BJ (cell line): ENCODE measurements around the gene LRMDA. TPM values are rescaled to one million over a fixed set of nuclear protein-coding genes. Genes with fewer than 3 reads are reported as not detected.

Source experiments
- CTCF ChIA-PET: fragments of 350-600 bp; formaldehyde crosslinking; extraction: SDS; loops from one replicate; lab custom pipeline; 2021; ENCODE audit warnings: antibody characterized with exemption, inconsistent platforms; lab: Yijun Ruan, JAX
- POLR2A ChIA-PET: fragments of 300-600 bp; sonication (Branson Sonifier 250); formaldehyde crosslinking; extraction: SDS; loops from one replicate; lab custom pipeline; 2021; ENCODE audit warnings: antibody characterized with exemption; lab: Charles Lee
- DNase-seq: peaks from one replicate; pipeline ENCODE4 v3.0.0-alpha.2; 2011; ENCODE audit warnings: low read depth
- H3K27me3 ChIP-seq: 2 replicates; pipeline ENCODE4 v1.6.0; 2011; ENCODE audit warnings: low read length; ENCODE audit not compliant: control insufficient read depth, insufficient read depth
- H3K36me3 ChIP-seq: 2 replicates; pipeline ENCODE4 v1.5.1; 2011; ENCODE audit warnings: low read length; ENCODE audit not compliant: control insufficient read depth, insufficient read depth
- H3K4me3 ChIP-seq: 2 replicates; pipeline ENCODE4 v1.5.1; 2011; ENCODE audit warnings: low read depth, mild to moderate bottlenecking, control low read depth, low read length
- polyA plus RNA-seq: library from polyadenylated mRNA; depleted of rRNA; stranded (reverse); fragments of >200 nt; gene quantifications from 2 replicates; pipeline ENCODE4 v1.2.3, GENCODE V29; 2011
- TF ChIP-seq, protein P1 (sequence below): IDR thresholded peaks from 2 replicates; pipeline ENCODE4 v1.5.1; 2011; ENCODE audit warnings: low read depth, mild to moderate bottlenecking, control low read depth, inconsistent platforms, low read length, moderate library complexity; ENCODE audit not compliant: insufficient read depth

Gene LRMDA
- polyA plus RNA-seq, 1 experiment = not detected

DNA sequence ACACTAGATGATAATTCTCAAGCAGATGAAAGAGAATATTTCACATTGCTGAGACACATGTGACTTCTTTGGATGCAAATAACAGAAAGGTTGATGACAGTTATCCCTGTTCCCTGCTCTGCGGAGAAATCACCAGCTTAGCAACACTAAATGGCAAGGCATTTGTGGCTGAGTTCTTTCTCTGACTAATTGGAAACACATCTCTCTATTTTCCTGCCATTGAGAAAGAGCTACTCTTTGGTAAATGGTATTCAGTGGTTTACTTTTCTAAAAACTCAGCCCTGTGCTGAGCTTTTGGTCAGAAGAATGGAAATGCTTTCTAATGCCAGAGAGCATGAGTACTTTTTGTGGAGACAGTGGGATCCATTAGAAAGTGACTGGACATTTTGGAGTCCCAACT lies 771.4 kb downstream of the LRMDA start:
- TF ChIP-seq, protein P1, sequence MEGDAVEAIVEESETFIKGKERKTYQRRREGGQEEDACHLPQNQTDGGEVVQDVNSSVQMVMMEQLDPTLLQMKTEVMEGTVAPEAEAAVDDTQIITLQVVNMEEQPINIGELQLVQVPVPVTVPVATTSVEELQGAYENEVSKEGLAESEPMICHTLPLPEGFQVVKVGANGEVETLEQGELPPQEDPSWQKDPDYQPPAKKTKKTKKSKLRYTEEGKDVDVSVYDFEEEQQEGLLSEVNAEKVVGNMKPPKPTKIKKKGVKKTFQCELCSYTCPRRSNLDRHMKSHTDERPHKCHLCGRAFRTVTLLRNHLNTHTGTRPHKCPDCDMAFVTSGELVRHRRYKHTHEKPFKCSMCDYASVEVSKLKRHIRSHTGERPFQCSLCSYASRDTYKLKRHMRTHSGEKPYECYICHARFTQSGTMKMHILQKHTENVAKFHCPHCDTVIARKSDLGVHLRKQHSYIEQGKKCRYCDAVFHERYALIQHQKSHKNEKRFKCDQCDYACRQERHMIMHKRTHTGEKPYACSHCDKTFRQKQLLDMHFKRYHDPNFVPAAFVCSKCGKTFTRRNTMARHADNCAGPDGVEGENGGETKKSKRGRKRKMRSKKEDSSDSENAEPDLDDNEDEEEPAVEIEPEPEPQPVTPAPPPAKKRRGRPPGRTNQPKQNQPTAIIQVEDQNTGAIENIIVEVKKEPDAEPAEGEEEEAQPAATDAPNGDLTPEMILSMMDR = no peak
- Histone ChIP-seq H3K36me3 (no peaks in the 10 kb centered on the region), H3K27me3 (no peaks in the 10 kb centered on the region), H3K4me3 (no peak overlapping the region)
- ChIA-PET POLR2A (no interaction called here), CTCF (interaction anchor here (1.0 kb wide), 1 partner anchor 9 kb away, joined by 3 read pairs; no protein-coding TSS in a partner anchor)
- peak; percentile 61 for DNase-seq

DNA sequence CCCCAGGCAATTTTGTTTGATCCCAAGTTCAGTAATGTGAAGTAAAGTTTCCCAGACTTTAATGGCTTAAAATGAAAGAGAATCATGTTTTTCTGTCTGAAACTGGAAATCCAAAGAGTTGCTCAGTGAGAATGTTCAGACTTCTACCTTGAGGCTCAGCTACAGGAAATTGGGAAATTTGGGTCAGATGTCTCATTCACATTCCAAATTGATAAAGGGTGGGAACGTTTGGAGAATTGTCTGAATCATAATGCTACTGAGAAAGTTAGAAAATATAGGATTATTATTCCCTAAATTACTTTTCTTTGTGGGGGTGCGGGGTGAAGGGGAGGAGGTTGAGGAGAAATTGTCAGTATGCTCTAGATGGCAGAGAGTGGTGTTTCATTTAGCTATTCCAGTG lies 773.9 kb downstream of the LRMDA start:
- no peak for DNase-seq
- ChIA-PET CTCF (no interaction called here), POLR2A (no interaction called here)
- TF ChIP-seq, protein P1 = no peak
- Histone ChIP-seq H3K4me3 (no peak overlapping the region), H3K36me3 (no peaks in the 10 kb centered on the region), H3K27me3 (no peaks in the 10 kb centered on the region)

DNA sequence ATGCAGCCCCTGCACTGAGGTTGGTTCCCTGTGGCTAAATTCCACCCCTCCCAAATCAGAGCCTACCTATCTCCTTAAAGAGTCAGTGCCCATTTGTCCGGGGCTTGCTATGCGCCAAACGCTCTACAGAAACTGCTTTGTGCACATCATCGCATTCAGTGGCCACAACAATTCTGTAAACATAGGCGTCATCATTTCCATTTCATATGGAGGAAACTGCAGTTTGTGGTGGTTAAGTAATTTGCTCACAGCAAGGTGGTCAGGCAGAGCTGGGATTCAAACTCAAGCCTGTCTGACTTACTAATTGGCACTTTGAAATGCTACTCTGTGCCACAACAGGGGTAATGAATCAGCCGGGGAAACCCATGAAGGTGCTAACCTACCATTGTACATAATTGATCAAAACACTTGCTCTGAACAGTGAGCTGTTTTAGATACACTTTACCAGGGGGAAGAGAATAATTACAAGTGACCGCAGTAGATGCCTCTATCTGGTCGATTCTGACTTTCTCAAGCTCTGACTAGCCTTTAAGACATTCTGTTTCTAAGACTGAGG lies 775.5 kb downstream of the LRMDA start:
- POLR2A ChIA-PET = no interaction called here
- no peak overlapping the region for H3K4me3 ChIP-seq

DNA sequence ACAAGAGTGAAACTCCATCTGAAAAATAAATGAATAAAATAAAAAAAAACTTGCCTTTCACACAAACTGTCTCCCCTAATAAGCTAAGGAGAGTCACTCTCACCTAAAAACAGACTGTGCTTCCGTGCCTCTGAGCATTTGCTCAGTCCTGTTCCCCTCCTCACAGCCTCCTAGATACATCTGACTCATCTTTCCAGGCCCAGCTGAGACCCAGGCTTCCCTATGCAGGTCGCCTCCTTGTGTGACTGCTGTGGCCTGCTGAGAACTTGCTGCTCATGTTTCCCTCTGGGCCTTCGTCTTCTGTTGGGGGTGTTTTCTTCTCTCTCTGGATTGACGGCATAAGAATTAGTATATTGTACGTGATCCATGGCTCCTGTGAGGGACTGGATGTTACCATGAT lies 777.7 kb downstream of the LRMDA start:
- ChIA-PET POLR2A (no interaction called here), CTCF (no interaction called here)
- TF ChIP-seq, protein P1 = no peak
- Histone ChIP-seq H3K36me3 (no peaks in the 10 kb centered on the region), H3K27me3 (no peaks in the 10 kb centered on the region), H3K4me3 (no peak overlapping the region)
- no peak for DNase-seq

More for the DNA sequence above, 775.5 kb downstream of the LRMDA start:
- Histone ChIP-seq H3K27me3 (no peaks in the 10 kb centered on the region), H3K36me3 (no peaks in the 10 kb centered on the region)
- CTCF ChIA-PET = interaction anchor here (0.6 kb wide), 2 partner anchors 8 to 11 kb away, joined by 3 read pairs; no protein-coding TSS in a partner anchor
- TF ChIP-seq, protein P1 = no peak
- DNase-seq = no peak

DNA sequence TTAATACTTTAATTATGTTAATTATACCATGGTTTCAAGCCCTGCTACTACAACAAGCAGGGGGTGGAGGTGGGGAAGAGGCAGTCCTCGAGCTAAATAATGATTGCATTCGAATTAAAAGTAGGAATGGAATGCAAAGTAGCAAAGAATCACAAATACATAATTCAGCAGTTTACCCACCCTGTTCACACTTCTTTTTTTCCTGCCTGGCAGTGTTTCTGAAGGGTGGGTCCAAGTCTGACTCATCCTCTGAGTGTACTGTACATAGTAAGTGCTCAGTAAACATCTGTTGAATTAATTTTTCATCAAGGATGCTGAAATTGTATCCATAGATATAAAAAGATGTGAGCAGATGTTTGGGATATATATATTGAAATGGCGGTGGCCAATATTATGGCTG lies 778.8 kb downstream of the LRMDA start:
- H3K36me3 ChIP-seq = no peaks in the 10 kb centered on the region
- TF ChIP-seq, protein P1 = no peak
- no peaks in the 10 kb centered on the region for H3K27me3 ChIP-seq
- POLR2A ChIA-PET = interaction anchor here (0.6 kb wide), 1 partner anchor 51 kb away, joined by 3 read pairs; no protein-coding TSS in a partner anchor
- H3K4me3 ChIP-seq = no peak overlapping the region
- no peak for DNase-seq
- CTCF ChIA-PET = interaction anchor here (0.6 kb wide), 1 partner anchor 40 kb away, joined by 3 read pairs; no protein-coding TSS in a partner anchor
